Ishikawa (cell line): ENCODE measurements around the gene SP3.

Experiments used
- EP300 ChIP-seq: IDR thresholded peaks from 2 replicates; pipeline ENCODE4 v1.6.1; 2012; ENCODE audit warnings: borderline replicate concordance
- RAD21 ChIP-seq: IDR thresholded peaks from 2 replicates; pipeline ENCODE4 v1.6.1; 2012; ENCODE audit warnings: low read depth
- TAF1 ChIP-seq: IDR thresholded peaks from 2 replicates; pipeline ENCODE4 v1.6.1; 2012; ENCODE audit warnings: low read depth, mild to moderate bottlenecking
- YY1 ChIP-seq: IDR thresholded peaks from 2 replicates; pipeline ENCODE4 v1.6.1; 2012; ENCODE audit warnings: low read depth
- TF ChIP-seq, protein P1 (sequence below): IDR thresholded peaks from 2 replicates; pipeline ENCODE4 v1.6.1; 2012
- TF ChIP-seq, protein P2 (sequence below): IDR thresholded peaks from 2 replicates; pipeline ENCODE4 v1.6.1; 2012; ENCODE audit warnings: low read depth, mild to moderate bottlenecking

DNA sequence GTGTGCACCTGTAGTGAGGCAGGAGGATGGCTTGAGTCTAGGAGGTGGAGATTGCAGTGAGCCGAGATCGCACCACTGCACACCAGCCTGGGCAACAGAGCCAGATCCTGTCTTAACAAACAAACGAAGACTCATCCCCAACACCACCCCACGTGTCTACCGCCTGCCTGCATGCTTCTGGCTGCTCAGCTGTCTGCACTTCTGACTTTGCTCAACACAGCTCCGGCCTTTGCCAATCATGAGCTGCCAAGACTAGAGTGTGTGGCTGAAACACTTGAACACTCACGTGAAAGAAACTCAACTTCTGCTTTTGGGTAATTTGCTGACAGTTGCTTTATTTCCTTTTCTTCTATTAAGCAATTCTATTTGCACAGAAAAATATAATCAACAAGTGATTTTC, 32.1 kb upstream of the SP3 start:
- TF ChIP-seq, protein P1, sequence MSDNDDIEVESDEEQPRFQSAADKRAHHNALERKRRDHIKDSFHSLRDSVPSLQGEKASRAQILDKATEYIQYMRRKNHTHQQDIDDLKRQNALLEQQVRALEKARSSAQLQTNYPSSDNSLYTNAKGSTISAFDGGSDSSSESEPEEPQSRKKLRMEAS = no peak
- TF ChIP-seq YY1 (no peak), EP300 (no peak), TAF1 (no peak), RAD21 (no peak)
- TF ChIP-seq, protein P2, sequence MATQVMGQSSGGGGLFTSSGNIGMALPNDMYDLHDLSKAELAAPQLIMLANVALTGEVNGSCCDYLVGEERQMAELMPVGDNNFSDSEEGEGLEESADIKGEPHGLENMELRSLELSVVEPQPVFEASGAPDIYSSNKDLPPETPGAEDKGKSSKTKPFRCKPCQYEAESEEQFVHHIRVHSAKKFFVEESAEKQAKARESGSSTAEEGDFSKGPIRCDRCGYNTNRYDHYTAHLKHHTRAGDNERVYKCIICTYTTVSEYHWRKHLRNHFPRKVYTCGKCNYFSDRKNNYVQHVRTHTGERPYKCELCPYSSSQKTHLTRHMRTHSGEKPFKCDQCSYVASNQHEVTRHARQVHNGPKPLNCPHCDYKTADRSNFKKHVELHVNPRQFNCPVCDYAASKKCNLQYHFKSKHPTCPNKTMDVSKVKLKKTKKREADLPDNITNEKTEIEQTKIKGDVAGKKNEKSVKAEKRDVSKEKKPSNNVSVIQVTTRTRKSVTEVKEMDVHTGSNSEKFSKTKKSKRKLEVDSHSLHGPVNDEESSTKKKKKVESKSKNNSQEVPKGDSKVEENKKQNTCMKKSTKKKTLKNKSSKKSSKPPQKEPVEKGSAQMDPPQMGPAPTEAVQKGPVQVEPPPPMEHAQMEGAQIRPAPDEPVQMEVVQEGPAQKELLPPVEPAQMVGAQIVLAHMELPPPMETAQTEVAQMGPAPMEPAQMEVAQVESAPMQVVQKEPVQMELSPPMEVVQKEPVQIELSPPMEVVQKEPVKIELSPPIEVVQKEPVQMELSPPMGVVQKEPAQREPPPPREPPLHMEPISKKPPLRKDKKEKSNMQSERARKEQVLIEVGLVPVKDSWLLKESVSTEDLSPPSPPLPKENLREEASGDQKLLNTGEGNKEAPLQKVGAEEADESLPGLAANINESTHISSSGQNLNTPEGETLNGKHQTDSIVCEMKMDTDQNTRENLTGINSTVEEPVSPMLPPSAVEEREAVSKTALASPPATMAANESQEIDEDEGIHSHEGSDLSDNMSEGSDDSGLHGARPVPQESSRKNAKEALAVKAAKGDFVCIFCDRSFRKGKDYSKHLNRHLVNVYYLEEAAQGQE = no peak
